ENCODE measurements around the gene SEMA4B. TPM values are rescaled to one million over a fixed set of nuclear protein-coding genes. Genes with fewer than 3 reads are reported as not detected.
A peak's percentile ranks its signal among the peaks of the same experiment; 100 is the strongest.

The SEMA4B gene
- total and polyA plus RNA-seq, 10 of the 15 experiments (the other 5 are each of a cell fraction or from before 2014, with no cell fraction given): 0.87 to 26.0 (median 9.3) TPM

DNA sequence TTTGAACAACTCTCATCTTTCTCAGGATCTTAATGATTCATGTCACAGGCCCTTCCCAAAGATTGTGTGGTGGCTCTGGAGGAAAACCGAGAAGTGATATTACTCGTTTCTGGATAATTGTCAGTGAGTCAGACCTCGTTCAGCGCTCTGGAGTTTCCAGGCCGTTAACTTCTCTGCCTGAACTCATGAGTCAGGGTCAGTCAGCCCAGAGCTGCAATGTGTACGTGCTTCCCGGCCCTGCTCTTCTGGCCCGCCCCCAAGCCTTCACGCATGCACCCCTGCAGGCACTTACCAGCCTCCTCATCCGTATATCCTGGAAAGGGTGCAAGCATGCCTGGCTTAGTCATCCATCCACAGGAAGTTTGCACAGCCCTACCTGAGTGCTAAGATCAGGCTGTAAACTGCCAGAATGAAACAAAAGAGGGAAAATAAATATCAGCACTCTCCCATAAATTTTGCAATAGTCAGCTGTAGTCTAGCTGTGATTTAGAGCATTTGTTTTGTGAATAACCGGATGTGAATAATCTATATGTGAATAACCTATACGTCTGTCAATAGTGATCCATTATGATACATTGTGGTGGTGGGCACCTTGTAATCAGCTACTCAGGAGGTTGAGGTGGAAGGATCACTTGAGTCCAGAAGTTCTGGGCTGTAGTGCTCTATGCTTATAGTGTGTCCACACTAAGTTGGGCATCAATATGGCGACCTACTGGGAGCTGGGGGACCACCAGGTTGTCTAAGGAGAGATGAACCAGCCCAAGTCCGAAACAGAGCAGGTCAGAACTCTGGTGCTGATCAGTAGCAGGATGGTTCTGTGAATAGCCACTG, 35.3 kb upstream of the SEMA4B start (continued):
- TF ChIP-seq JUNB (IDR thresholded peaks at IDR 0.05): peak; percentile 17; the same call in 1 of the 2 replicates

GRCh38 chr15:90167121-90167520, 34.0 kb upstream of the SEMA4B start:
- Histone ChIP-seq H3K4me3 (no peak overlapping the region), H3K9ac (ENCODE audit: control insufficient read depth, insufficient read depth, low read length) (no peak overlapping the region), H2AFZ (ENCODE audit: control insufficient read depth, low read depth, low read length) (no peak overlapping the region), H3K27me3 (replicated peaks in 1 of 2; ENCODE audit: control insufficient read depth in 2 of 2, insufficient read depth in 2 of 2, low read length in 1 of 2) (no peaks in the 10 kb centered on the region), H3K27ac (ENCODE audit: control insufficient read depth, insufficient read depth) (no peak overlapping the region), H4K20me1 (ENCODE audit: control insufficient read depth, insufficient read depth) (no peaks in the 10 kb centered on the region), H3K9me3 (replicated peaks; ENCODE audit: control insufficient read depth, insufficient read depth, low read length) (no peaks in the 10 kb centered on the region; the same call in 2 of the 3 replicates), H3K4me1 (ENCODE audit: control insufficient read depth, insufficient read depth, low read length) (peaks cover 24% of the 10 kb centered on the region), H3K79me2 (ENCODE audit: control insufficient read depth, insufficient read depth, low read length) (no peaks in the 10 kb centered on the region), H3K4me2 (ENCODE audit: control insufficient read depth, insufficient read depth) (no peak overlapping the region), H3K36me3 (ENCODE audit: control insufficient read depth in 2 of 2, insufficient read depth in 2 of 2, low read length in 1 of 2) (no peaks in the 10 kb centered on the region)
- ATAC-seq: no peak
- in situ Hi-C loops (cut with MboI): no loop called here
- TF ChIP-seq RELA (IDR thresholded peaks at IDR 0.05; ENCODE audit: borderline replicate concordance, partially characterized antibody) (no peak), RBBP5 (conservative IDR thresholded peaks at IDR 0.05) (no peak), FOXK2 (IDR thresholded peaks at IDR 0.05) (no peak), IKZF2 (IDR thresholded peaks at IDR 0.05) (no peak), E2F4 (IDR thresholded peaks at IDR 0.05; ENCODE audit: low read depth, low read length) (no peak)
- ChIA-PET POLR2A (interaction anchor here (0.5 to 1.2 kb wide), 4 partner anchors 9 to 66 kb away, joined by 3 read pairs; partner anchors contain the start of gene CIB1), RAD21 (ENCODE audit: unreplicated experiment) (interaction anchor here (1.2 to 1.6 kb wide), 3 partner anchors 12 to 67 kb away, joined by 4 to 5 read pairs (median 4); partner anchors contain the start of genes CIB1, GDPGP1 and SEMA4B), SMC1A (ENCODE audit: uncharacterized antibody, unreplicated experiment) (interaction anchor here (1.0 to 7.3 kb wide), 4 partner anchors 11 to 96 kb away, joined by 3 to 58 read pairs (median 6); partner anchors contain the start of gene SEMA4B), CTCF (interaction anchor here (1.5 kb wide), 1 partner anchor 11 kb away, joined by 4 read pairs; no protein-coding TSS in a partner anchor)
- WGBS (ENCODE audit: insufficient coverage, insufficient replicate concordance, low lambda C conversion rate, missing lambda C conversion rate): 84% methylated on average over 4 of the region's 4 CpGs
- intact Hi-C loops (cut with micrococcal nuclease; ENCODE audit: unreplicated experiment): no loop called here
- BruUV-seq (replicated peaks): no TSS peak
- DNase-seq (ENCODE audit: low read depth, low spot score): no peak
- FAIRE-seq: no peak
